ENCODE measurements around the gene CBL.

CBL gene

GRCh38 chr11:119205574-119206510 lies at the start of gene CBL:
Gene CBL (plus strand): TSS chr11:119206339. CDS start chr11:119206418, 79 bp downstream.
- TF ChIP-seq CTCF (IDR thresholded peaks at IDR 0.05) = peak; percentile 92
- Histone ChIP-seq H3K4me3 (peak within 1 kb of the TSS; percentile 97), H3K27ac (peak within 1 kb of the TSS; percentile 87 to 93)
- DNase-seq (ENCODE audit: low spot score) = peak; percentile 93

- Histone ChIP-seq H3K27ac (no peak overlapping the region), H3K4me3 (no peak overlapping the region)
- DNase-seq (ENCODE audit: low spot score) = no peak
- no peak for TF ChIP-seq CTCF (IDR thresholded peaks at IDR 0.05)
Measured at GRCh38 chr11:119156496-119156895, 49.6 kb upstream of the CBL start.

- no peak for TF ChIP-seq CTCF (IDR thresholded peaks at IDR 0.05)
- DNase-seq (ENCODE audit: low spot score) = no peak
Measured at GRCh38 chr11:119157063-119157462, 49.1 kb upstream of the CBL start.

GRCh38 chr11:119158467-119158866 lies 47.7 kb upstream of the CBL start:
- no peak for DNase-seq (ENCODE audit: low spot score)
- Histone ChIP-seq H3K27ac (no peak overlapping the region), H3K4me3 (no peak overlapping the region)
- TF ChIP-seq CTCF (IDR thresholded peaks at IDR 0.05) = no peak

More at GRCh38 chr11:119157063-119157462, 49.1 kb upstream of the CBL start:
- Histone ChIP-seq H3K4me3 (no peak overlapping the region), H3K27ac (no peak overlapping the region)

- Histone ChIP-seq H3K27ac (no peak overlapping the region), H3K4me3 (no peak overlapping the region)
- DNase-seq (ENCODE audit: low spot score) = no peak
- TF ChIP-seq CTCF (IDR thresholded peaks at IDR 0.05) = no peak
Measured at GRCh38 chr11:119160151-119160550, 46.0 kb upstream of the CBL start.

GRCh38 chr11:119161871-119162270 lies 44.3 kb upstream of the CBL start:
- no peak for DNase-seq (ENCODE audit: low spot score)
- no peak overlapping the region for H3K4me3 ChIP-seq
- no peak for TF ChIP-seq CTCF (IDR thresholded peaks at IDR 0.05)
- H3K27ac ChIP-seq = no peak overlapping the region

Data from coronary artery (tissue), 2 donors.